Measurements from ENCODE around the gene KCNQ5.

- no peak for TF ChIP-seq CTCF (IDR thresholded peaks at IDR 0.05)
- TF ChIP-seq POLR2AphosphoS5 (IDR thresholded peaks at IDR 0.05): no peak
- no peak for TF ChIP-seq POLR2A (IDR thresholded peaks at IDR 0.05)
- TF ChIP-seq EP300 (IDR thresholded peaks at IDR 0.05): no peak
These were observed 210.4 kb downstream of the KCNQ5 start for GRCh38 chr6:72832271-72832670.
